SU-DHL-6 (cell line): Measurements from ENCODE around the gene HOXD12.

Experiments
- EZH2phosphoT487 ChIP-seq: fragments of 200-600 bp; sonication (generic), shearing (Covaris generic); conservative IDR thresholded peaks from 2 replicates; pipeline ENCODE4 v1.6.1; 2018; ENCODE audit warnings: mild to moderate bottlenecking, antibody characterized with exemption, low read length, moderate library complexity, mixed read lengths
- TF ChIP-seq, protein P1 (sequence below): fragments of 200-600 bp; sonication (generic); IDR thresholded peaks from one replicate; pipeline ENCODE4 v1.5.1; 2017; ENCODE audit warnings: antibody characterized with exemption, mild to moderate bottlenecking, low read length, moderate library complexity; ENCODE audit not compliant: insufficient read depth, poor library complexity, severe bottlenecking

- no peak for TF ChIP-seq EZH2phosphoT487
- TF ChIP-seq, protein P1, sequence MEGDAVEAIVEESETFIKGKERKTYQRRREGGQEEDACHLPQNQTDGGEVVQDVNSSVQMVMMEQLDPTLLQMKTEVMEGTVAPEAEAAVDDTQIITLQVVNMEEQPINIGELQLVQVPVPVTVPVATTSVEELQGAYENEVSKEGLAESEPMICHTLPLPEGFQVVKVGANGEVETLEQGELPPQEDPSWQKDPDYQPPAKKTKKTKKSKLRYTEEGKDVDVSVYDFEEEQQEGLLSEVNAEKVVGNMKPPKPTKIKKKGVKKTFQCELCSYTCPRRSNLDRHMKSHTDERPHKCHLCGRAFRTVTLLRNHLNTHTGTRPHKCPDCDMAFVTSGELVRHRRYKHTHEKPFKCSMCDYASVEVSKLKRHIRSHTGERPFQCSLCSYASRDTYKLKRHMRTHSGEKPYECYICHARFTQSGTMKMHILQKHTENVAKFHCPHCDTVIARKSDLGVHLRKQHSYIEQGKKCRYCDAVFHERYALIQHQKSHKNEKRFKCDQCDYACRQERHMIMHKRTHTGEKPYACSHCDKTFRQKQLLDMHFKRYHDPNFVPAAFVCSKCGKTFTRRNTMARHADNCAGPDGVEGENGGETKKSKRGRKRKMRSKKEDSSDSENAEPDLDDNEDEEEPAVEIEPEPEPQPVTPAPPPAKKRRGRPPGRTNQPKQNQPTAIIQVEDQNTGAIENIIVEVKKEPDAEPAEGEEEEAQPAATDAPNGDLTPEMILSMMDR, result no peak
These were observed 11.1 kb downstream of the HOXD12 start for GRCh38 chr2:176110415-176111308.
